K562 (cell line): ENCODE measurements around the gene PLTP. TPM values are rescaled to one million over a fixed set of nuclear protein-coding genes. Genes with fewer than 3 reads are reported as not detected.

Source experiments
- ASH1L ChIP-seq: fragments of 450-650 bp; IDR thresholded peaks from 2 replicates; pipeline ENCODE4 v1.6.1; 2018; ENCODE audit warnings: borderline replicate concordance, mild to moderate bottlenecking, low read depth; ENCODE audit not compliant: partially characterized antibody
- CREBBP ChIP-seq: IDR thresholded peaks from one replicate; pipeline ENCODE4 v1.6.1; 2012; ENCODE audit warnings: low read depth, mild to moderate bottlenecking, control low read depth, inconsistent platforms, low read length
- GTF2E2 ChIP-seq: fragments of 200-800 bp; sonication (Bioruptor generic); IDR thresholded peaks from 2 replicates; pipeline ENCODE4 v1.6.1; 2016; ENCODE audit warnings: missing genetic modification characterization, missing compliant biosample characterization
- POLR2AphosphoS2 ChIP-seq: IDR thresholded peaks from 2 replicates; pipeline ENCODE4 v1.6.1; 2012; ENCODE audit warnings: low read length, improper control_type of control experiment
- RCOR1 ChIP-seq, 2 experiments: IDR thresholded peaks; 2 replicates each; pipeline ENCODE4 v1.6.1; 2012; ENCODE audit warnings: low read depth in 2 of 2, low read length in 2 of 2, borderline replicate concordance in 1 of 2, improper control_type of control experiment in 1 of 2
- ZC3H4 ChIP-seq: sonication (generic); formaldehyde crosslinking; IDR thresholded peaks from 2 replicates; pipeline ENCODE4 v1.9.0; 2021; ENCODE audit warnings: missing genetic modification reagents, borderline replicate concordance
- ZNF143 ChIP-seq: sonication (generic); formaldehyde crosslinking; IDR thresholded peaks from 2 replicates; pipeline ENCODE4 v1.9.0; 2022; ENCODE audit warnings: mild to moderate bottlenecking, missing genetic modification reagents
- ZNF184 ChIP-seq: sonication (generic); formaldehyde crosslinking; IDR thresholded peaks from 2 replicates; pipeline ENCODE4 v1.5.0; 2020; ENCODE audit warnings: missing genetic modification reagents
- ZNF282 ChIP-seq: sonication (generic); formaldehyde crosslinking; IDR thresholded peaks from 2 replicates; pipeline ENCODE4 v1.8.1; 2023; ENCODE audit warnings: missing genetic modification reagents
- ZNF445 ChIP-seq: fragments of 250-450 bp; sonication (Bioruptor Pico); IDR thresholded peaks from 2 replicates; pipeline ENCODE4 v1.4.0; 2020; ENCODE audit warnings: low read depth, mild to moderate bottlenecking, moderate library complexity
- ZNF696 ChIP-seq: fragments of 250-450 bp; sonication (Bioruptor Pico); conservative IDR thresholded peaks from 2 replicates; pipeline ENCODE4 v1.4.0; 2020; ENCODE audit warnings: mild to moderate bottlenecking, moderate library complexity
- ZNF764 ChIP-seq: fragments of 250-450 bp; sonication (Bioruptor Pico); IDR thresholded peaks from 2 replicates; pipeline ENCODE4 v1.4.0; 2020; ENCODE audit warnings: low read depth, mild to moderate bottlenecking, moderate library complexity
- polyA plus RNA-seq, 8 experiments: library from polyadenylated mRNA; depleted of rRNA in 4 of 8; stranded (reverse) in 5 of 8; unstranded in 3 of 8; fragments of >200 nt; fragmentation: Nextera tagmentation in 2 of 8; fragmentation: Illumina TruSeq in 1 of 8; extraction: Ambion mirVana in 2 of 8; extraction: Trizol in 1 of 8; gene quantifications; 2 replicates each; pipeline versions ENCODE4 v1.2.1 to v1.2.3, GENCODE V29; 2011 to 2014; ENCODE audit warnings: inconsistent platforms in 1 of 8, missing spikeins in 1 of 8
- total RNA-seq, 7 experiments: library from RNA; depleted of rRNA in 6 of 7; stranded (reverse); fragments of >200 nt in 6 of 7; fragmentation: Illumina TruSeq in 2 of 7; extraction: Trizol in 2 of 7; gene quantifications; 2 replicates each; pipeline versions ENCODE4 v1.2.1 to v1.2.3, GENCODE V29; 2011 to 2021; ENCODE audit warnings: low replicate concordance in 1 of 7
- TF ChIP-seq, protein P1 (sequence below): IDR thresholded peaks from 3 replicates; pipeline ENCODE4 v1.6.1; 2011; ENCODE audit warnings: borderline replicate concordance, mild to moderate bottlenecking, moderate library complexity; ENCODE audit not compliant: insufficient read length; ENCODE audit errors: extremely low read depth
- TF ChIP-seq, protein P2 (sequence below): sonication (generic); formaldehyde crosslinking; IDR thresholded peaks from 2 replicates; pipeline ENCODE4 v1.8.1; 2023; ENCODE audit warnings: missing genetic modification reagents, mild to moderate bottlenecking, borderline replicate concordance
- TF ChIP-seq, protein P3 (sequence below), 2 experiments: fragments of 250-450 bp in 1 of 2; fragments of 450-650 bp in 1 of 2; sonication (Bioruptor Pico) in 1 of 2; IDR thresholded peaks; 2 replicates each; pipeline versions ENCODE4 v1.6.1 to v1.8.0; 2016 to 2021; ENCODE audit warnings: mild to moderate bottlenecking in 2 of 2, moderate library complexity in 2 of 2, missing compliant biosample characterization in 1 of 2, missing genetic modification characterization in 1 of 2
- TF ChIP-seq, protein P4 (sequence below): fragments of 450-650 bp; formaldehyde crosslinking; IDR thresholded peaks from 2 replicates; pipeline ENCODE4 v1.4.0; 2020; ENCODE audit warnings: mild to moderate bottlenecking, moderate library complexity

Gene PLTP
- total and polyA plus RNA-seq, 9 of the 15 experiments (the other 6 are each of a cell fraction or from before 2014, with no cell fraction given) = 2.8 to 29.3 (median 17.6) TPM

DNA sequence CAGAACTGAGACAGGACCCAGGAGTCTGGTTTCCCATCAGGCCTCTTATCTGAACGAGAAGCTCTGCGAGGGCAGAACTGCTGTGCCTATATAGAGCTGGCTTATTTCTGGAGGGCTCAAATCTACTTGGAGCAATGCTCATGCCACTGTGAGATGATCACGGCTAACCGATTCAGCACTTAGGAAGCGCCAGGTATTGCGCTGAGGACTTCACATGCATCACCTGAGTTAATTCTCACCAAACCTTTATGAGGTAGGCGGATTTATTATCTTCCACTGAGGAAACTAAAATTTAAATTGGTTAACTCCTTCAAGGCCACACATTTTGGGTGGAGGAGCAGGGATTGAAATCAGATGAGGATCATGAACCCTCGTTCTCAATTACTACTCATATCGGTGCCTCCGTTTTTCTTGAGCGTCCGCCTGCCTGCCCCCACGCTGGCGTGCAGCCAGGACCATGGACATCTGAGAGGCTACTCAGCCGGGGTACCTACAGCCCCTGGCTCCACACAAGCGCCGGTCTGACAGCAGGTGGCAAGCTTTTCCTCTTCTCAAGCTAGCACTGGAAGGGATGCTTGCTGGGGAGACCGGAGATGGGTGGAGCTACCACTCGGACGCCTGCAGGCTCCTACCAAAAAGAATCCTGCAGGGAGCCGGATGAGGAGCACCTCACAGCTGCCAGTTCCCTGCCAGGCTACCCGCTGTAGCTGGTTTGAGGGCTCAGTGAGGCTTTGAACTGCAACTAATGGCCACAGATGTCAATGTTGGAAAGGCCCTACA, 21.5 kb upstream of the PLTP start (continued):
- TF ChIP-seq, protein P1, sequence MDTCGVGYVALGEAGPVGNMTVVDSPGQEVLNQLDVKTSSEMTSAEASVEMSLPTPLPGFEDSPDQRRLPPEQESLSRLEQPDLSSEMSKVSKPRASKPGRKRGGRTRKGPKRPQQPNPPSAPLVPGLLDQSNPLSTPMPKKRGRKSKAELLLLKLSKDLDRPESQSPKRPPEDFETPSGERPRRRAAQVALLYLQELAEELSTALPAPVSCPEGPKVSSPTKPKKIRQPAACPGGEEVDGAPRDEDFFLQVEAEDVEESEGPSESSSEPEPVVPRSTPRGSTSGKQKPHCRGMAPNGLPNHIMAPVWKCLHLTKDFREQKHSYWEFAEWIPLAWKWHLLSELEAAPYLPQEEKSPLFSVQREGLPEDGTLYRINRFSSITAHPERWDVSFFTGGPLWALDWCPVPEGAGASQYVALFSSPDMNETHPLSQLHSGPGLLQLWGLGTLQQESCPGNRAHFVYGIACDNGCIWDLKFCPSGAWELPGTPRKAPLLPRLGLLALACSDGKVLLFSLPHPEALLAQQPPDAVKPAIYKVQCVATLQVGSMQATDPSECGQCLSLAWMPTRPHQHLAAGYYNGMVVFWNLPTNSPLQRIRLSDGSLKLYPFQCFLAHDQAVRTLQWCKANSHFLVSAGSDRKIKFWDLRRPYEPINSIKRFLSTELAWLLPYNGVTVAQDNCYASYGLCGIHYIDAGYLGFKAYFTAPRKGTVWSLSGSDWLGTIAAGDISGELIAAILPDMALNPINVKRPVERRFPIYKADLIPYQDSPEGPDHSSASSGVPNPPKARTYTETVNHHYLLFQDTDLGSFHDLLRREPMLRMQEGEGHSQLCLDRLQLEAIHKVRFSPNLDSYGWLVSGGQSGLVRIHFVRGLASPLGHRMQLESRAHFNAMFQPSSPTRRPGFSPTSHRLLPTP = no peak
- no peak for TF ChIP-seq GTF2E2 (tag)
- no peak for TF ChIP-seq CREBBP
- TF ChIP-seq ZNF282 (CRISPR knock-in tag) = no peak
- TF ChIP-seq ZNF143 = no peak; the same call in 1 of the 2 replicates
- no peak for TF ChIP-seq ZC3H4 (CRISPR knock-in tag)
- TF ChIP-seq RCOR1 (IDR thresholded peaks at IDR 0.05; ENCODE audit: borderline replicate concordance in 1 of 2, low read depth in 2 of 2, low read length in 2 of 2) = peak in 1 of 2 experiments; percentile 85; a peak in 2 of 4 replicates
- no peak for TF ChIP-seq ZNF696
- TF ChIP-seq ASH1L = no peak
- TF ChIP-seq, protein P2, sequence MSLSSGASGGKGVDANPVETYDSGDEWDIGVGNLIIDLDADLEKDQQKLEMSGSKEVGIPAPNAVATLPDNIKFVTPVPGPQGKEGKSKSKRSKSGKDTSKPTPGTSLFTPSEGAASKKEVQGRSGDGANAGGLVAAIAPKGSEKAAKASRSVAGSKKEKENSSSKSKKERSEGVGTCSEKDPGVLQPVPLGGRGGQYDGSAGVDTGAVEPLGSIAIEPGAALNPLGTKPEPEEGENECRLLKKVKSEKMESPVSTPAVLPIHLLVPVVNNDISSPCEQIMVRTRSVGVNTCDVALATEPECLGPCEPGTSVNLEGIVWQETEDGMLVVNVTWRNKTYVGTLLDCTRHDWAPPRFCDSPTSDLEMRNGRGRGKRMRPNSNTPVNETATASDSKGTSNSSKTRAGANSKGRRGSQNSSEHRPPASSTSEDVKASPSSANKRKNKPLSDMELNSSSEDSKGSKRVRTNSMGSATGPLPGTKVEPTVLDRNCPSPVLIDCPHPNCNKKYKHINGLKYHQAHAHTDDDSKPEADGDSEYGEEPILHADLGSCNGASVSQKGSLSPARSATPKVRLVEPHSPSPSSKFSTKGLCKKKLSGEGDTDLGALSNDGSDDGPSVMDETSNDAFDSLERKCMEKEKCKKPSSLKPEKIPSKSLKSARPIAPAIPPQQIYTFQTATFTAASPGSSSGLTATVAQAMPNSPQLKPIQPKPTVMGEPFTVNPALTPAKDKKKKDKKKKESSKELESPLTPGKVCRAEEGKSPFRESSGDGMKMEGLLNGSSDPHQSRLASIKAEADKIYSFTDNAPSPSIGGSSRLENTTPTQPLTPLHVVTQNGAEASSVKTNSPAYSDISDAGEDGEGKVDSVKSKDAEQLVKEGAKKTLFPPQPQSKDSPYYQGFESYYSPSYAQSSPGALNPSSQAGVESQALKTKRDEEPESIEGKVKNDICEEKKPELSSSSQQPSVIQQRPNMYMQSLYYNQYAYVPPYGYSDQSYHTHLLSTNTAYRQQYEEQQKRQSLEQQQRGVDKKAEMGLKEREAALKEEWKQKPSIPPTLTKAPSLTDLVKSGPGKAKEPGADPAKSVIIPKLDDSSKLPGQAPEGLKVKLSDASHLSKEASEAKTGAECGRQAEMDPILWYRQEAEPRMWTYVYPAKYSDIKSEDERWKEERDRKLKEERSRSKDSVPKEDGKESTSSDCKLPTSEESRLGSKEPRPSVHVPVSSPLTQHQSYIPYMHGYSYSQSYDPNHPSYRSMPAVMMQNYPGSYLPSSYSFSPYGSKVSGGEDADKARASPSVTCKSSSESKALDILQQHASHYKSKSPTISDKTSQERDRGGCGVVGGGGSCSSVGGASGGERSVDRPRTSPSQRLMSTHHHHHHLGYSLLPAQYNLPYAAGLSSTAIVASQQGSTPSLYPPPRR (CRISPR knock-in tag) = no peak
- TF ChIP-seq POLR2AphosphoS2 = 0 out of 2 replicates have a peak, but pooled peaks have one; percentile 56
- TF ChIP-seq, protein P3, sequence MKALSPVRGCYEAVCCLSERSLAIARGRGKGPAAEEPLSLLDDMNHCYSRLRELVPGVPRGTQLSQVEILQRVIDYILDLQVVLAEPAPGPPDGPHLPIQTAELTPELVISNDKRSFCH (CRISPR knock-in tag; IDR thresholded peaks at IDR 0.05) = no peak
- TF ChIP-seq, protein P3 (tag; IDR thresholded peaks at IDR 0.05) = no peak
- TF ChIP-seq ZNF445 (CRISPR knock-in tag) = no peak
- TF ChIP-seq, protein P4, sequence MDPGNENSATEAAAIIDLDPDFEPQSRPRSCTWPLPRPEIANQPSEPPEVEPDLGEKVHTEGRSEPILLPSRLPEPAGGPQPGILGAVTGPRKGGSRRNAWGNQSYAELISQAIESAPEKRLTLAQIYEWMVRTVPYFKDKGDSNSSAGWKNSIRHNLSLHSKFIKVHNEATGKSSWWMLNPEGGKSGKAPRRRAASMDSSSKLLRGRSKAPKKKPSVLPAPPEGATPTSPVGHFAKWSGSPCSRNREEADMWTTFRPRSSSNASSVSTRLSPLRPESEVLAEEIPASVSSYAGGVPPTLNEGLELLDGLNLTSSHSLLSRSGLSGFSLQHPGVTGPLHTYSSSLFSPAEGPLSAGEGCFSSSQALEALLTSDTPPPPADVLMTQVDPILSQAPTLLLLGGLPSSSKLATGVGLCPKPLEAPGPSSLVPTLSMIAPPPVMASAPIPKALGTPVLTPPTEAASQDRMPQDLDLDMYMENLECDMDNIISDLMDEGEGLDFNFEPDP (CRISPR knock-in tag) = no peak
- TF ChIP-seq ZNF764 (CRISPR knock-in tag) = no peak
- no peak for TF ChIP-seq ZNF184 (CRISPR knock-in tag)
